HCT116 (cell line): ENCODE results near the gene KLF11. TPM values are rescaled to one million over a fixed set of nuclear protein-coding genes. Genes with fewer than 3 reads are reported as not detected.

Experiments
- ATAC-seq: fragments of 200-7000 bp; cut with Tn5 transposase; 2 replicates; pipeline ENCODE4 v1.9.1; 2020; ENCODE audit warnings: mild to moderate bottlenecking, moderate library complexity
- BruUV-seq: library from RNA; stranded (reverse); fragments of 400-500 nt; replicated peaks from 2 replicates; lab custom pipeline; 2021; lab: Mats Ljungman, UMichigan
- CTCF ChIA-PET: fragments of 300-600 bp; sonication (Branson Sonifier 250); formaldehyde crosslinking; loops from one replicate; lab custom pipeline; 2021; ENCODE audit warnings: antibody characterized with exemption; lab: Charles Lee
- POLR2A ChIA-PET: fragments of 300-600, 350-600 bp; sonication (Branson Sonifier 250); formaldehyde crosslinking; loops from one replicate; lab custom pipeline; 2021; ENCODE audit warnings: antibody characterized with exemption; lab: Charles Lee
- RAD21 ChIA-PET, 2 experiments: fragments of 300-600 bp; sonication (Branson Sonifier 250); formaldehyde crosslinking; loops; one replicate each; lab custom pipeline; 2023; ENCODE audit warnings: low total read pairs in 2 of 2; ENCODE audit not compliant: uncharacterized antibody in 2 of 2, unreplicated experiment in 2 of 2, low non-redundant PET in 1 of 2; lab: Charles Lee
- DNase-seq: peaks from one replicate; pipeline ENCODE4 v3.0.0-alpha.2; 2010; ENCODE audit warnings: low read depth, low spot score
- H2AFZ ChIP-seq: fragments of 200-600 bp; shearing (Covaris generic), sonication (generic); 2 replicates; pipeline ENCODE4 v1.6.1; 2017; ENCODE audit warnings: low read depth, mixed run types, mixed read lengths, antibody characterized with exemption, low read length; ENCODE audit not compliant: poor library complexity, severe bottlenecking
- H3K27ac ChIP-seq: 2 replicates; pipeline ENCODE4 v1.5.1; 2012; ENCODE audit warnings: low read depth, low read length
- H3K27me3 ChIP-seq: fragments of 200-600 bp; sonication (generic); 2 replicates; pipeline ENCODE4 v1.6.1; 2016; ENCODE audit warnings: mixed run types, low read length, mixed read lengths; ENCODE audit not compliant: insufficient read depth
- H3K36me3 ChIP-seq, 2 experiments: fragments of 200-500 bp in 1 of 2; fragments of 200-600 bp in 1 of 2; sonication (Bioruptor generic) in 1 of 2; sonication (generic) in 1 of 2; 2 replicates each; pipeline versions ENCODE4 v1.5.1 to v1.6.1; 2014 to 2016; ENCODE audit warnings: low read length in 2 of 2, inconsistent platforms in 1 of 2, mixed read lengths in 1 of 2, mixed run types in 1 of 2; ENCODE audit not compliant: insufficient read depth in 2 of 2, control insufficient read depth in 1 of 2
- H3K4me1 ChIP-seq, 2 experiments: fragments of 200-600 bp in 1 of 2; sonication (generic) in 1 of 2; 2 replicates each; pipeline versions ENCODE4 v1.5.1 to v1.6.1; 2012 to 2017; ENCODE audit warnings: low read length in 2 of 2, inconsistent platforms in 1 of 2, mild to moderate bottlenecking in 1 of 2, mixed read lengths in 1 of 2, mixed run types in 1 of 2, moderate library complexity in 1 of 2; ENCODE audit not compliant: insufficient read depth in 2 of 2, control insufficient read depth in 1 of 2
- H3K4me2 ChIP-seq: fragments of 200-600 bp; sonication (generic); 2 replicates; pipeline ENCODE4 v1.6.1; 2017; ENCODE audit warnings: mixed run types, low read length, mixed read lengths
- H3K4me3 ChIP-seq, 2 experiments: fragments of 200-600 bp in 1 of 2; sonication (generic) in 1 of 2; replicated peaks in 1 of 2; 2 replicates each; pipeline ENCODE4 v1.5.1; 2011 to 2016; ENCODE audit warnings: low read length in 2 of 2, control low read depth in 1 of 2, low read depth in 1 of 2, mild to moderate bottlenecking in 1 of 2, mixed read lengths in 1 of 2, mixed run types in 1 of 2
- H3K79me2 ChIP-seq: fragments of 200-600 bp; sonication (generic); 2 replicates; pipeline ENCODE4 v1.6.1; 2017; ENCODE audit warnings: mild to moderate bottlenecking, mixed run types, low read length, moderate library complexity, mixed read lengths; ENCODE audit not compliant: insufficient read depth
- H3K9ac ChIP-seq: fragments of 200-600 bp; sonication (generic); 2 replicates; pipeline ENCODE4 v1.6.1; 2016; ENCODE audit warnings: low read length, mixed read lengths
- H3K9me2 ChIP-seq: fragments of 200-600 bp; sonication (generic), shearing (Covaris generic); 2 replicates; pipeline ENCODE4 v1.6.1; 2017; ENCODE audit warnings: mixed run types, mild to moderate bottlenecking, moderate library complexity; ENCODE audit not compliant: insufficient read depth
- H3K9me3 ChIP-seq, 2 experiments: fragments of 200-500 bp in 1 of 2; fragments of 200-600 bp in 1 of 2; sonication (Bioruptor generic) in 1 of 2; sonication (generic) in 1 of 2; 2 replicates each; pipeline ENCODE4 v1.6.1; 2014 to 2017; ENCODE audit warnings: low read length in 2 of 2, mixed read lengths in 2 of 2, inconsistent platforms in 1 of 2, low read depth in 1 of 2, mild to moderate bottlenecking in 1 of 2, mixed run types in 1 of 2, moderate library complexity in 1 of 2; ENCODE audit not compliant: control insufficient read depth in 1 of 2, insufficient read depth in 1 of 2
- H4K20me1 ChIP-seq: fragments of 200-600 bp; sonication (generic), shearing (Covaris generic); 2 replicates; pipeline ENCODE4 v1.6.1; 2017; ENCODE audit warnings: mixed run types, mild to moderate bottlenecking, moderate library complexity; ENCODE audit not compliant: insufficient read depth
- CEBPB ChIP-seq: IDR thresholded peaks from 2 replicates; pipeline ENCODE4 v1.6.1; 2012; ENCODE audit warnings: low read depth
- EGR1 ChIP-seq: IDR thresholded peaks from 2 replicates; pipeline ENCODE4 v1.6.1; 2012; ENCODE audit warnings: low read depth
- ELF1 ChIP-seq: IDR thresholded peaks from 2 replicates; pipeline ENCODE4 v1.6.1; 2012; ENCODE audit warnings: low read depth, borderline replicate concordance
- POLR2A ChIP-seq: IDR thresholded peaks from 2 replicates; pipeline ENCODE4 v1.7.0; 2011; ENCODE audit warnings: borderline replicate concordance; ENCODE audit not compliant: insufficient read depth, insufficient read length; ENCODE audit errors: extremely low read depth
- RAD21 ChIP-seq: IDR thresholded peaks from 2 replicates; pipeline ENCODE4 v1.6.1; 2012; ENCODE audit warnings: low read depth, mild to moderate bottlenecking
- SP1 ChIP-seq: IDR thresholded peaks from 2 replicates; pipeline ENCODE4 v1.6.1; 2012; ENCODE audit warnings: low read depth
- SRF ChIP-seq: IDR thresholded peaks from 2 replicates; pipeline ENCODE4 v1.6.1; 2012; ENCODE audit warnings: low read depth
- ZFX ChIP-seq: fragments of 450-650 bp; IDR thresholded peaks from 2 replicates; pipeline ENCODE4 v1.6.1; 2017
- ZNF274 ChIP-seq: fragments of 200-500 bp; sonication (Bioruptor generic); IDR thresholded peaks from 2 replicates; pipeline ENCODE4 v1.6.1; 2014; ENCODE audit warnings: mild to moderate bottlenecking, low read depth, low read length, inconsistent platforms
- intact Hi-C: fragments of 100-400 bp; cut with micrococcal nuclease; formaldehyde crosslinking; loops from 2 replicates; pipeline ENCODE4 v1.10.0; 2022
- total RNA-seq: library from RNA; stranded (reverse); gene quantifications from one replicate; pipeline ENCODE4 v1.2.1, GENCODE V29; 2021; ENCODE audit not compliant: unreplicated experiment
- TF ChIP-seq, protein P1 (sequence below): IDR thresholded peaks from 2 replicates; pipeline ENCODE4 v1.6.1; 2012
- TF ChIP-seq, protein P2 (sequence below): IDR thresholded peaks from 2 replicates; pipeline ENCODE4 v1.6.1; 2012; ENCODE audit warnings: low read depth

The KLF11 gene
- total RNA-seq, 1 experiment from 2014 or later, result 9.0 TPM

DNA sequence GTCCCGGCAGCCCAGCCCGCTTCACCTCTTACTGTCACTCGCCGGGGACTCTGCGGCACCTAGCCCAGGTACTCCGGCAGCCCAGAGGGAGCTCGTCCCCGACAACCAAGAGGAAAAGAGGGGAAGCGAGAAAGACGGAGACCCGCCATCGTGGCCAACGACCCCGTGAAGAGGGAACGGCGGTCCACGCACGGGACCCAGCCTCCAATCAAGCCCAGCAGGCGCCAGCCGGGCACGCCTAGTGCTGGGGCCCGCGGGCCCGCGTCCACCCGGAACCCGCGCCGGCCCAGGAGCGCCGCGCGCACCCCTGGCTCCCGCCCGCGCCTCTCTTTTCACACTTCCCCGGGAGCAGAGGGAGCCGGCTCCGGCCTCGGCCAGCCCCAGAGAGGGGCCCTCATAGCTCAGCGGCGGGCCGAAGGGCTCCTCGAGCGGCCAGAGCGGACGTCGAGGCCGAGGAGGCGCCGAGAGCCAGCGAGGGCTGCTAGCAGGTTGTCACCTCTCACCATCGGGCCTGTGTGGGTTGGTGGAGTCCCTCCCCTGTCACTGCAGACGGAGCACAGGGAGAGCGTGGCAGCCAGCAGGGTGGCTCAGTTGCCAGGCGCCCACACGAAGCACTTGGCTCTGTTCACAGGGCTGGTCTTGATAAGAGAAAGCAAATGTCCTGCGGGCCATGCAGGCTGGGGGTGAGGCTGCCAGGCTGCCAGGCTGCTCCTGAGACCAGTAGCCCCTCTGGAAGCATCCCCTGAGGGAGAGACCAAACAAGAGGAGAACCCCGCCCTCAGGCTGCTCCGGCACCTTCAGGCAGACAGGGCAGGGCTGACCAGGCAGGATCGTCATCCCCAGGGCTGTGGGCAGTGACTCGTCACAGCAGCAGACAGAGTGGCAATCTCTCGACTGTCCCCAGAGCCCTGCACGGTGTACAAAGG lies 36.9 kb upstream of the KLF11 start:
- no TSS peak for BruUV-seq
- Histone ChIP-seq H2AFZ (no peak overlapping the region), H3K4me1 (peaks cover 0 to 13% of the 10 kb centered on the region in 2 experiments; a peak in 1 of 4 replicates), H4K20me1 (no peaks in the 10 kb centered on the region), H3K79me2 (no peaks in the 10 kb centered on the region), H3K4me3 (no peak overlapping the region), H3K9ac (no peak overlapping the region), H3K27ac (no peak overlapping the region), H3K9me2 (no peaks in the 10 kb centered on the region), H3K4me2 (peak overlapping the region; percentile 17; the same call in 1 of the 2 replicates), H3K36me3 (no peaks in the 10 kb centered on the region), H3K9me3 (no peaks in the 10 kb centered on the region), H3K27me3 (no peaks in the 10 kb centered on the region)
- POLR2A ChIA-PET, result no interaction called here
- DNase-seq (peak; percentile 18), ATAC-seq (peak; percentile 54)
- CTCF ChIA-PET, result interaction anchor here (0.8 kb wide), 1 partner anchor 23 kb away, joined by 3 read pairs; no protein-coding TSS in a partner anchor
- RAD21 ChIA-PET, result no interaction called here
- TF ChIP-seq EGR1, result no peak
- TF ChIP-seq CEBPB, result no peak
- TF ChIP-seq RAD21, result no peak
- TF ChIP-seq ZFX, result no peak
- TF ChIP-seq ZNF274, result no peak
- TF ChIP-seq SRF, result no peak
- TF ChIP-seq, protein P1, sequence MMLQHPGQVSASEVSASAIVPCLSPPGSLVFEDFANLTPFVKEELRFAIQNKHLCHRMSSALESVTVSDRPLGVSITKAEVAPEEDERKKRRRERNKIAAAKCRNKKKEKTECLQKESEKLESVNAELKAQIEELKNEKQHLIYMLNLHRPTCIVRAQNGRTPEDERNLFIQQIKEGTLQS, result no peak
- no peak for TF ChIP-seq SP1
- TF ChIP-seq, protein P2, sequence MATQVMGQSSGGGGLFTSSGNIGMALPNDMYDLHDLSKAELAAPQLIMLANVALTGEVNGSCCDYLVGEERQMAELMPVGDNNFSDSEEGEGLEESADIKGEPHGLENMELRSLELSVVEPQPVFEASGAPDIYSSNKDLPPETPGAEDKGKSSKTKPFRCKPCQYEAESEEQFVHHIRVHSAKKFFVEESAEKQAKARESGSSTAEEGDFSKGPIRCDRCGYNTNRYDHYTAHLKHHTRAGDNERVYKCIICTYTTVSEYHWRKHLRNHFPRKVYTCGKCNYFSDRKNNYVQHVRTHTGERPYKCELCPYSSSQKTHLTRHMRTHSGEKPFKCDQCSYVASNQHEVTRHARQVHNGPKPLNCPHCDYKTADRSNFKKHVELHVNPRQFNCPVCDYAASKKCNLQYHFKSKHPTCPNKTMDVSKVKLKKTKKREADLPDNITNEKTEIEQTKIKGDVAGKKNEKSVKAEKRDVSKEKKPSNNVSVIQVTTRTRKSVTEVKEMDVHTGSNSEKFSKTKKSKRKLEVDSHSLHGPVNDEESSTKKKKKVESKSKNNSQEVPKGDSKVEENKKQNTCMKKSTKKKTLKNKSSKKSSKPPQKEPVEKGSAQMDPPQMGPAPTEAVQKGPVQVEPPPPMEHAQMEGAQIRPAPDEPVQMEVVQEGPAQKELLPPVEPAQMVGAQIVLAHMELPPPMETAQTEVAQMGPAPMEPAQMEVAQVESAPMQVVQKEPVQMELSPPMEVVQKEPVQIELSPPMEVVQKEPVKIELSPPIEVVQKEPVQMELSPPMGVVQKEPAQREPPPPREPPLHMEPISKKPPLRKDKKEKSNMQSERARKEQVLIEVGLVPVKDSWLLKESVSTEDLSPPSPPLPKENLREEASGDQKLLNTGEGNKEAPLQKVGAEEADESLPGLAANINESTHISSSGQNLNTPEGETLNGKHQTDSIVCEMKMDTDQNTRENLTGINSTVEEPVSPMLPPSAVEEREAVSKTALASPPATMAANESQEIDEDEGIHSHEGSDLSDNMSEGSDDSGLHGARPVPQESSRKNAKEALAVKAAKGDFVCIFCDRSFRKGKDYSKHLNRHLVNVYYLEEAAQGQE, result no peak
- TF ChIP-seq ELF1, result no peak
- no peak for TF ChIP-seq POLR2A
- intact Hi-C loops, result no loop called here
